Fibroblast of mammary gland (primary cell): ENCODE data around the gene ATRNL1.

Source experiments
- DNase-seq: peaks from one replicate; pipeline ENCODE4 v3.0.0-alpha.2; 2010; ENCODE audit warnings: low read depth
- H3K4me3 ChIP-seq: 2 replicates; pipeline ENCODE4 v1.5.1; 2011; ENCODE audit warnings: low read depth, mild to moderate bottlenecking, low read length, moderate library complexity; ENCODE audit not compliant: control insufficient read depth
- TF ChIP-seq, protein P1 (sequence below): conservative IDR thresholded peaks from 2 replicates; pipeline ENCODE4 v1.5.1; 2011; ENCODE audit warnings: low read depth, low read length, inconsistent platforms; ENCODE audit not compliant: control insufficient read depth, insufficient read depth

The ATRNL1 gene

DNA sequence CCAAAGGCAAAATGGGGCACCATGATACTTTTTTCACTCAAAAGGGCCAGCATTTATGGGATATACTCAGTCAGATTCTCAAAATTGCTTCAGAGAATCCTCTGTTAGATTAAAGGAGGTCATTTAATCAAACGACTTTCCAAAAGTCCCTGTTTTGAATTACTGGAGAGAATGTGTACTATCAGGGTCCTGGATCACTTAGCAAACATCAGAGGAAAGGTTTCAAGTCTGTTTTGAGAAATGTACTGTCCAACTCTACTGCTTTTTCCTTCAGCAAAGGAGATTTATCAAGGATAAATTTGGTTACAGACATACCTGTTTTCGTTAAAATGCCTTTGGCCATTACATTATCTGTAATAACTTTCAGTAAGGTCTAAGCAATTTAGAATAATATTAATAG is 838.9 kb downstream of the ATRNL1 start:
- DNase-seq, result no peak
- TF ChIP-seq, protein P1, sequence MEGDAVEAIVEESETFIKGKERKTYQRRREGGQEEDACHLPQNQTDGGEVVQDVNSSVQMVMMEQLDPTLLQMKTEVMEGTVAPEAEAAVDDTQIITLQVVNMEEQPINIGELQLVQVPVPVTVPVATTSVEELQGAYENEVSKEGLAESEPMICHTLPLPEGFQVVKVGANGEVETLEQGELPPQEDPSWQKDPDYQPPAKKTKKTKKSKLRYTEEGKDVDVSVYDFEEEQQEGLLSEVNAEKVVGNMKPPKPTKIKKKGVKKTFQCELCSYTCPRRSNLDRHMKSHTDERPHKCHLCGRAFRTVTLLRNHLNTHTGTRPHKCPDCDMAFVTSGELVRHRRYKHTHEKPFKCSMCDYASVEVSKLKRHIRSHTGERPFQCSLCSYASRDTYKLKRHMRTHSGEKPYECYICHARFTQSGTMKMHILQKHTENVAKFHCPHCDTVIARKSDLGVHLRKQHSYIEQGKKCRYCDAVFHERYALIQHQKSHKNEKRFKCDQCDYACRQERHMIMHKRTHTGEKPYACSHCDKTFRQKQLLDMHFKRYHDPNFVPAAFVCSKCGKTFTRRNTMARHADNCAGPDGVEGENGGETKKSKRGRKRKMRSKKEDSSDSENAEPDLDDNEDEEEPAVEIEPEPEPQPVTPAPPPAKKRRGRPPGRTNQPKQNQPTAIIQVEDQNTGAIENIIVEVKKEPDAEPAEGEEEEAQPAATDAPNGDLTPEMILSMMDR, result no peak
- H3K4me3 ChIP-seq, result no peak overlapping the region

DNA sequence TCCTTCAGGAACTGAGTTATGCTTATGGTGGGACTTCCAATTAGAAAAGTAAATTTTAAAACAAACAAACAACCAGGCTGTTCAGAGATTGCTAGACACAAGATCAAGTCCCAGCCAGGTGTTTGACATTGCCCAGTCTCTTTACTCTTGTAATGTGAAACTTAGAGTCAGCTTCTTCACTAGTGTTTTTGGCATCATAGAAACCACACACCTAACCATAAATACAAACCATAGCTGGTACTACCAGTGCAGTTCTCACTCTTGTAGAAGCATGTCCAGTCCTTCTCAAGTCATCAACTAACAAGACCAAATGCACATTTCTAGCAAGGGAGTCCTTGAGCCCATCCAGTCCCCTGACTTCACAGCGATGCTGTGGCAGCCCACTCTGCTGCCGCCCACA is 839.9 kb downstream of the ATRNL1 start:
- H3K4me3 ChIP-seq, result no peak overlapping the region
- TF ChIP-seq, protein P1, result no peak
- no peak for DNase-seq

DNA sequence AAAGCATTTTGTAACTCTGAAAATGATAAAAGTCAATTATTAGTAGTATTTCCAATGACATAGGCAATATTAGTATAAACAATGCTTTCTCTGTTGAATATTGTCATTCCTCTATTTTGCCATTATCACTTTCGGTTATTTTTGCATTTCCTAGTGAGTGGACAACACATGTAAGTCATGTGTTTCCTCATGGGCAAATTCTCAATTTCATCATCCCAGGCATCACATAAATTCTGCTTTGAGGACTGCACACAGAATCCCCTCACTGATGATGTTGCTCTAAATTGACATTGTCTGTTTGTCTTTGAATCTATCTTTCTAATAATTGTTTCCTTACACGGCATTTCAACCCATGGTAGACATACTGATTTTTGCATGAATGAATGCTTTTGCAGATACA is 842.6 kb downstream of the ATRNL1 start:
- DNase-seq, result no peak
- TF ChIP-seq, protein P1, result no peak
- no peak overlapping the region for H3K4me3 ChIP-seq

DNA sequence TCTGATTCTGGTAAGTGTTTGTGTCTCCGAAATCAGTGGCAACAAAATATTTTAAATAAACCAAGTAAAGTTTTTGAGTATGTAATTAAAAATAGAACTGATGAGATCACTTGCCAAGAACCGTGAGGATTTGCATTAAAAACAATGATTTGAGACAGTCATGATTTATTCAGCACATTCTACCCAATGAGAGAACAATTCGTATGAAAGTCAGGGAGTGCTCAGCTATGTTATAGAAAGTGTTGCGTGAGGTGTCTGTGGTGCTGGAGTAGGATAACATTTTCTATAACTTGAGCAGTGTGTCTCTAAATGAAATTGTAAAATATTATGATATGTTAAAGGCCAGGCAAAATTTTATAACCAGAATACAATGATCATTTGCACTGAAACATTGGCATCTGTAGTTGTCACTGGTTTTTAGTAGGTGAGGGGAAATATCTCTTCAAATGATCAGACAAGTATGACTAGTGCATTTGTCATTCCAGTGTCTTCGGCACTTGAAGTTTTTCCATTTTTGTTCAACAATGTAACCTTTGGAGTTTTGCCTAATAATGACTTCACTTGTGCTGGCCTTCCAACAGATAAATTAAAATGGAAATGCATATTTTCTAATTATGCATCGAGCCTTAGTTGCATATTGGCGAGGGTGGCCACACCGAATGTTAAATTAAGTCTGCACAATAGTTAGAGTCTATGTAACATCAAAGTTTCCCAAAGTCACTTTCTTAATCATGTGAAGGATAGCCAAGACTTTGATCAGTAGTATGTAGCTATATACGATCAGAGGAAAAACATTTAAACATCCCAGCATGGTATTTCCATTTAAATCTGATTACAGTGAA is 844.0 kb downstream of the ATRNL1 start:
- DNase-seq, result peak; percentile 63
- H3K4me3 ChIP-seq, result no peak overlapping the region
- TF ChIP-seq, protein P1, result no peak

DNA sequence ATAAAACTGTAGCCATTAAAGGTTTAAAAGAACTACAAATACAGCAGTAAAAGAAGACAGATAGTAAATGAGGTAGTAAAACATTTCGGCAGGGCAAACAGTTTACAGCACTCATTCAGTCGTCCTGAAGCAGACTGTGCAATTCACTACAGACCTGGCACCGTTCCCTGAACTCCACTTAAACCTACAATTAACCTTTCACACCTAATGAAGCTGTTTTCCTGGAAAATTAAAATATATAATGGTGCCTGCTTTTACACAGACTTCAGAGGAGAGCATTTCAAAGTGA is 844.5 kb downstream of the ATRNL1 start:
- no peak overlapping the region for H3K4me3 ChIP-seq
- DNase-seq, result no peak
- TF ChIP-seq, protein P1, result no peak

DNA sequence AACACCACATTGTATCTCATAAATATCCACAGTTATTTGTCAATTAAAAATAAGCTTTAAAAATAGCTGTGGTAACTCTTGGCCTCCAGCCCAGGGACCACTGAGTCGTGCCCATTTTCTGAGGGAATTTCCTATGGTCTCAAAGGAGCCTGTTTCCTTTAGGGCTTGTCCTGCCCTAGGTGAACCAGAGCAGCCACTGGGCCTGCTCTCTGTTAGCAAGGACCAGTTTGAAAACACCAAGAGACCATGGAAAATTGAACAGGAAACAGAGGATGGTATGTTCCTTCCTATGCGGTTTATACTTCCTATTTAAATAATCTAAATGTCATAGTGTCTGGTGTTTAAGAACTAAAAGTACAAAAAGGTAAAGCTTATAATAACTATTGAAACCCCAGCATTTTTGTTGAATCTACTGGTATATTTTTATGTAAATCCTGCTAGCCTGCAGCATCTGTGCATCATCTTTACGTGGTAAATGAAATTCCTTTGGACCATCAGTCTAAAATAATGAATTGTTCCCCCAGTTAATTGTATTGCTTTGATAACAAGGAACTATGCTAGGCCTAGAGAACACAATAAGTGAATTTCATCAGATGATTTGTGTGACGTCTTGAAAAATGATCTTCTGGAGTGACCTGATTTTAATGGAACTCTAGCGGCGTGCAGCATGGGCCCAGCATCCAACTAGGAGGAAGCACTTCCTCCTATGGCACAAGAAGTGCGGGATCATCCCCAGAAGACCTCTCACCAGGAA is 846.1 kb downstream of the ATRNL1 start:
- no peak for DNase-seq
- TF ChIP-seq, protein P1, result no peak

More for the DNA sequence above, 846.1 kb downstream of the ATRNL1 start:
- H3K4me3 ChIP-seq, result no peak overlapping the region
